NK-92 treated with Interleukin-12 subunit alpha and Interleukin-12 subunit beta, amount 100 ng/mL, for 24 hours (cell line): Measurements from ENCODE around the gene LRFN2.
A peak's percentile ranks its signal among the peaks of the same experiment; 100 is the strongest.

Experiments used
- DNase-seq: peaks from one replicate; lab custom pipeline; 2025; lab: John Stamatoyannopoulos, UW

LRFN2 gene

GRCh38 chr6:40476673-40477072 lies 110.5 kb downstream of the LRFN2 start:
- no peak for DNase-seq

DNA sequence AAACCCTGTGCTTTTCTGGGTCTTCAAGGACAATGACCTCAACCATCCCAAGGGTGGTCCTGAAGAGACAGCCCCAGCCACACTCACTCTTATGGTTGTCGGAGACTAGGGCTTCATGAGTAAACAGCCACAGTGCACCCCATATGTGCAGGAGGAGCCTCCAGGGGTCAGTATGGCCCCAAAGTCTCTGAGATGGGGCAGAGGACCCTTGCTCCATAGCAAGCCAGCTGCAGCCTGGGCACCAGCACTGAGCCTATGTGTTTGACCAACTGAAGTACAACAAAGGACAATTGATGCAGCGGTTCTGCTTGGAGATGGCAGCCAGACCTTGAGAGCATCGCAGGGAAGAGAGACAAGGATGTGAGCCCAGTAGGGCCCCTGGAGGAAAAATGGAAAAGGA lies 112.2 kb downstream of the LRFN2 start:
- DNase-seq: no peak

GRCh38 chr6:40473026-40473425 lies 114.1 kb downstream of the LRFN2 start:
- DNase-seq: no peak

DNA sequence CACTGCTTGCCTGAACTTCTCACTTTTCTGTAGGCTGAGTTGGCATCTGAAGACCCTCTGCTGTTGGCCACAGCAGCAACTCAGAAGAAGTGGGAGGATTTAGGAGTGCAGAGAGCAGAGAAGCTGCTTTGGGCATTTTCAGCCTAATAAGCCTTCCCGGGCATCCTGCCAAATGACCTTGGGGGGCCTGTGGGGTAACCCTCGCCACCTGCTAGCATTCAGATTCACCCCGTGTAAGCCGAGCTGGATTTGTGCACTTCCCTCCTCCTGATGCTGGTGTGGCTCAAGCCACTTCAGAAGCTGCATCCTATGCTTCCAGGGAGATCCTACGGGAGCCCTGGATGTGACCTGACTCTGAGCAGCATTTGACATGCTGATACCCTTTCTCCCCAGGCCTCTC lies 114.8 kb downstream of the LRFN2 start:
- no peak for DNase-seq

DNA sequence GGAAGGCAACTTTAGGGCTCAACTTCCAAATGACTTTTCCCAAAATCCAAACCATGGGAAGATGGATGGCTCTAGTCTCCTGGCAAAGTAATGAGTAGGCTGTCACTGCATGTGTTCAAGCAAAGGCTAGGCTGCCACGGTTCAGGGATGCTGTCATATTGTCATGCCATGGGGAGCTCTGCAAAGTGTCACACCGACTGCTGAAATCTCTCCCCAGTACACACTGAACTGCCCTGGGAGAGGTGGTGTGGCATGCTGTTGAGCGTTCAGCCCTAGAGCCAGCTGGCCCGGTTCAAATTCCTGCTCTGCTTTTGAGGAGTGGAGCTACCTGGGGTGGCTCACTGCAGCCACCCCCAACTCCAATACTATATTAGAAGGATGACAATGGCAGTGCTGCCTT lies 115.9 kb downstream of the LRFN2 start:
- no peak for DNase-seq

GRCh38 chr6:40469323-40469722 lies 117.8 kb downstream of the LRFN2 start:
- DNase-seq: no peak

DNA sequence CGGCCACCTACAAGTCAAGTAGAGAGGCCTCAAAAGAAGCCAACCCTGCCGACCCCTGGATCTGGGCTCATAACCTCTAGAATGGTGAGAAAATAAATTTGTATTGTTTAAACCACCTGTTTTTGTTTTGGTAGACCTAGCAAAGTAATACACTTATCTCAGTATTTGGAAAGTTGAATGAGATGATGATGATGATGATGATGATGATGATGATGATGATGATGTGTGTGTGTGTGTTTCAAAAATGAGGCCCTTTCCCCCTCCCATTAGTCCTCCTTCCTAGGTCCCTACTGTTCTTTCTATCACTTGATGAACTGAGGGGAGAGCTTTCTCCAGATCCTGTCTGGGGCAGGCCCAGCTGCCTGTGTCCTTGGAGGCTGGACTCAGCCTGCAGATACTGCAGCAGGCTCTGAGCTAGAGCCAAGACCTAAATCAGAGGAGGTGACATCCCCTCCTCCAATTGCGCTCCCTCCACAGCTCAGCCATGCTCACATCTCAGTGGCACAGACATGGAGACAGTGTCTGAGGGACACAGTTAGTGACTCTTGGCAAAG lies 120.1 kb downstream of the LRFN2 start:
- DNase-seq: no peak

DNA sequence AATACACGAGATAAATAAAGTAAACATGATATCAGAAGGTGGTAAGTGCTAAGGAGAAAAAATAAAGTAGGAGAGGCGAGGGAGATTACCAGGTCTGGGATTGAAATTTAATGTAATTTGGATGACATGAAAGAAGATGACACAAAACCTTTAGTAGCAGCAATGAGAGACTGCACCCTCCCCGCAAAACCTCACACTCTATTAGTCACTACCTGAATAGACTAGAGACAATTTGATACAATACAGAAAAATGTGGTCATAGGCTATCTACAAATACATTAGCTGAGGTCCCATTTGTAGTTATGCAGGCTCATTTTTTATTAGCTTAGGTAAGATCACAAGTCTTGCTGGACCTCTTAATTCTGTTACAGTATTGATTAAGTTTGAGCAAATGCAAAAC lies 125.5 kb downstream of the LRFN2 start:
- peak; percentile 26 for DNase-seq

GRCh38 chr6:40460380-40460779 lies 126.8 kb downstream of the LRFN2 start:
- DNase-seq: no peak

- no peak for DNase-seq
These were observed 129.9 kb downstream of the LRFN2 start for GRCh38 chr6:40457261-40457660.

- no peak for DNase-seq
These were observed 130.7 kb downstream of the LRFN2 start for GRCh38 chr6:40456390-40457013.

GRCh38 chr6:40455686-40456389 lies 131.3 kb downstream of the LRFN2 start:
- no peak for DNase-seq

DNA sequence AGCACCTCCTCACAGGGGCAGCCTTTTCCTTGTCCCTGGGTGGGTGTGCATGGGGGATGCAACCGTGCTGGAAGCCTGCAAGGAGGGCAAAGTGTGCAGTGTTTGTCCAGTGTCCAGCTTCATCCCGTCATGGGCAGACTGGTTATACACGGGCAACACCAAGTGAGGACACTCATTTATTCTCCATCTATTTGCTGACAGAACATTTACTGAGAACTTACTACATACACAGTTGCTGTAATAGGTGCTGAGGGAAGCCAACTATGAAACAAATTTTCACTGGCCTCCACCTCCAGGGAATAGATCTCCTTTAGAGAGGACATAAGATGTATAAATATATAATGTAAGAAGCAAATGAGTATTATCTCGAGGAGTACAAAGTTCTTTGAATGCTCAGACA lies 136.7 kb downstream of the LRFN2 start:
- no peak for DNase-seq

GRCh38 chr6:40444811-40445210 lies 142.4 kb downstream of the LRFN2 start:
- DNase-seq: peak; percentile 52

DNA sequence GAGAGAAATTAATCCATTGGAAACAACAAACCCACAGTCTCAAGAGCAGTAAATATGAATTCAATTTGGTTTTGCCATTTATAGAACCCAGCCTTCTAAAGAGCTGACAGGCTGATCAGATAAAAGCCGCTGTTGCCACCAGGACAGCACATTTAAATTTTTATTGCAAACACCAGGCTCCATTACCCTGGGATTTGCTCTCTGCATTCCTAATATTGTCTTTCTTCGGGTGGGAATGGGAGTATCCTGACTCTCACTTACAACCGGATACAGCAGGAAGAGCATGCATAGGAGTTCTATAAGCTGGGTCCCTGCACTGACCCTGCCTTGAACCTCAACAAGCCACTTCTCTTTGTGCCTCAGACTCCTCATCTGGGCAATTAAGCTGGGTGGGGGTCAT lies 142.9 kb downstream of the LRFN2 start:
- DNase-seq: no peak

GRCh38 chr6:40443842-40444241 lies 143.3 kb downstream of the LRFN2 start:
- no peak for DNase-seq

DNA sequence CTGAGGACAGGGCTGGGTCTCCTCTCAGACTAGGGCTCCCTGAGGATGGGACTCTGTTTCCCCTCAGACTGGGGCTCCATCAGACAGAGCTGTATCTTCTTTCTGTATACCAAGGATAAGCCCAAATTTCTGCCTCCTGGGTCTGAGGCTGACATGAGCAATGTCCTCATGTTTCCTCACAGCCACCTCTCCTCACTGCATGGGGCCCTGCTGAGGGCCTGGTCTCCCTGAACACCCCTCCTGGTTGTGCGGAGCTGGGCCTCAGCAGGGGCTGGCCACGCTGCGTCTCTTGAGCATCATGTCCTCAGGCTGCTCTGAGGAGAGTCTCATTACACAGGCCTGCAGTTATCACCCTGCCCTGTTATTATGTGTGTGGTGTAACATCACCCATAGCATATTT lies 144.6 kb downstream of the LRFN2 start:
- no peak for DNase-seq

DNA sequence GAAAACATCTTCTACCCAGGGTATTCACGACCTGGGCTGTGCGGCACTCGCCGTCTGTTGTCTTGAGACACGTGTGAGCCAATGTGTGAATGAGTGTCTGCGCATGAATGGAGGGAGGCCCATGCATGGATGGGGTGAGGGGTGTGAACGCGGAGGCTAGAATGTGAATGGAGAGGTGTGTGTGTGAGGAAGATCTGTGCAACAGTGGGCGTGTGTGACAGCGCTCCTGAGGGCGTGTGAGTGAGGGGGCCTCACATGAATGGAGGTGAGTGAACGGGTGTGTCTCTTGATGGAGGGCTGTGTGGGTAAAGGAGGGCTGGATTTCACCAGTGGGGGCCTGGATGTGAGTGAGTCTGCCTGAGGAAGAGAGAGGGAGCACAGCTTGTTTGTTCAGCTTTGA lies 146.0 kb downstream of the LRFN2 start:
- DNase-seq: no peak

DNA sequence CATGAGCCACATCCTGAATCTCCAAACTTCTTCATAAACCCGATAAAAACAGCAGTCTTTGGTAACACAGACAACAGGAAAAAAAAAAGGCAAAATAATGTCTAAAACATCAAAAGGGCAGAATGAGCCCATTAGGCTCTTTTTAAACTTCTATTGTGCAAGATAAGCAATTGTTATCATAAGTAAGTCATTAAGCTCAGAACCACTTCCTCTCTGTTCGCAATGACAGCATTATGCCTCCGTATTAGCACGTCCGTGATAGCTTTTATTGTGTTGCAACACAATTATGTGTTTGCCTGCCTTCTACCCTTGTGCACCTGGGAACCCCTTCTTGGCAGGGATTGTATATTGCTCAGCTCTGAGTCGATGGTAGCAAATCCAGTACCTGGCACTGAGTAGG lies 147.1 kb downstream of the LRFN2 start:
- peak; percentile 29 for DNase-seq

DNA sequence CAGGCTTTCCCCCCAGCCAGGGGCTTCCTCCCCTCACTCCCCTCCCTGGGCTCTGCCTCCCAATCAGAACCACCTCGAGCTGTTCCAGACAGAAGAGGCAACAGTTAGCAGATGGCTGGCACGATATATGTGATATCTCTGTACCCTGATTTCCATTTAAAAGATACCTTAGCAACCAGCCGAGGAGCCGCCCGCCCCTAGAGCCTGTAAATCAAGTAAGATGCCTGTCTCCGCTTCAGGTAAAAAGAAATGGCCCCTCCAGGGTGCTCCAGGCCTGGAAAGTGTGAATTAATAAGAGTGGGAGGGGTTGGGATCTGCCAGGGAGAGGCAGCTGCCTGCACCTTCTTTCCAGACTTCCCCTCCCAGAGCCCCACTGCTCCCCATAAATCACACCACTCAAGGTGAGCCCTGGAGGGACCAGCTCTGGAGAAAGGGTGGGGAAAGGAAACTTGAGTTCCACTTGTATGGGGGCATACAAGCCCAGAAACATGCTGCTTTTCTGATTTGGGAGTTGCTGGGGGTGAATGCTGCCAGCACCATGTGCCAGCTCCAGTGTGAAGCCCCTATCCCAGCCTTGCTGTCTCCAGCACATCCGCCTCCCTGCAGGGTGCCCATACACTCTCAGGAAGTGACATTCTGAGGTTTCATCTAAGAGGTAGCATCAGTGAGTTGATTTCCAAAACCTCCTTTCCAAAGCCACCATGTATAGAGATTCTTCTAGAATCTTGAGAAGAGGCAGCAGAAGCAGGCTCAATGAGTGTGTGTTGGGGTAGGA lies 148.0 kb downstream of the LRFN2 start:
- no peak for DNase-seq

- DNase-seq: no peak
These were observed 148.8 kb downstream of the LRFN2 start for GRCh38 chr6:40438246-40438887.

DNA sequence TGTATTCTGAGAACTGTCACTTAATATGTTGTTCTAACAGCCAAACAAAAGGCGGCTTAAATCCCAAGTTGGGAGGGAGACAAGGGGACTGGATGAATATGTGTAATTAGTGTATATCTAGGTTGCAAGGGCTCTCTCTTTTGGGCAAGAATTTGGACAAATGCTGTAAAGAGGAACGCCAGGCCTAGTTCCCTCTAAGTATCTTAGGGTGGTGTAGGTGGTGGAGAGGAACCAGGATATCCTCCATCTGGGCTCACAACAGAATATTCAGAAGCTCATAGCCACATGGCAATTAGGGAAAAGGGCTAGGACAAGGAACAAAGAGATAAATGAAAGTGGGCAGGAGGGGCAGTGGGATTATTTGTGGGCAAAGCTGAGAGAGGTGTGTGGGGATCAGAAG lies 149.5 kb downstream of the LRFN2 start:
- no peak for DNase-seq
